ENCODE data around the gene PEX6.
"Not testable (repeated sequence)": the region's sequence is repeated elsewhere in the genome, so short reads cannot be mapped to it uniquely, and the experiment has no call there.

The PEX6 gene

GRCh38 chr6:42978839-42979522, at the start of gene PEX6:
TSS of gene PEX6 (minus strand) at chr6:42979181. CDS start at chr6:42979150, 31 bp downstream.
- DNase-seq (ENCODE audit: low spot score), result peak; percentile 73

DNA sequence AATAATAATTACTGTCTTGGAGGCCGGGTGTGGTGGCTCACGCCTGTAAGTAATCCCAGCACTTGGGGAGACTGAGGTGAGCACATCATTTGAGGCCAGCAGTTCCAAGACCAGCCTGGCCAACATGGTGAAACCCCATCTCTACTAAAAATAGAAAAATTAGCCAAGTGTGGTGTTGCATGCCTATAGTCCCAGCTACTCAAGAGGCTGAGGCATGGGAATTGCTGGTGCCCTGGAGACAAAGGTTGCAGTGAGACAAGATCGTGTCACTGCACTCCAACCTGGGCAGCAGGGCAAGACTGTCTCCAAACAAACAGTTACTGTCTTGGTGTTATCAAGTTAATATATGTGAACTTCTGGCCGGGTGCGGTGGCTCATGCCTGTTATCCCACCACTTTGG, 47.4 kb upstream of the PEX6 start:
- no peak for DNase-seq (ENCODE audit: low spot score)

DNA sequence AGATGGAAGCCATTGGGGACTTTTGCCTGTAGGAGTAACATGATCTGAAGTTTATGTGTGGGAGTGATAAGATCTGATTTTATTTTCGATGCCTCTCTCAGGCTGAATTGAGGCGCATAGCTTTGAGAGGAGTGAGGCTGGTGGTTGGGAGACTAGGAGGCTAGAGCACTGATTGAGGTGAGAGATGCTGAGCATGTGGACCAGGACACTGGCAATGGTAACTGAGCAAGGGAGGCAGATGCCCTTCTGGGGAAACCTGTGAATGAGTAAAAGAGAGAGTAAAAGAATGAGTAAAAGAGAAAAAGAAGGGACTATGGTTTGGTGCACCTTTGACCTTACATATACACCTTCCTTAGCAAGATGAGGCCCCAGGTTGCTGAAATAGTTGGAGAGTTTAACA, 45.5 kb upstream of the PEX6 start:
- DNase-seq (ENCODE audit: low spot score), result no peak

DNA sequence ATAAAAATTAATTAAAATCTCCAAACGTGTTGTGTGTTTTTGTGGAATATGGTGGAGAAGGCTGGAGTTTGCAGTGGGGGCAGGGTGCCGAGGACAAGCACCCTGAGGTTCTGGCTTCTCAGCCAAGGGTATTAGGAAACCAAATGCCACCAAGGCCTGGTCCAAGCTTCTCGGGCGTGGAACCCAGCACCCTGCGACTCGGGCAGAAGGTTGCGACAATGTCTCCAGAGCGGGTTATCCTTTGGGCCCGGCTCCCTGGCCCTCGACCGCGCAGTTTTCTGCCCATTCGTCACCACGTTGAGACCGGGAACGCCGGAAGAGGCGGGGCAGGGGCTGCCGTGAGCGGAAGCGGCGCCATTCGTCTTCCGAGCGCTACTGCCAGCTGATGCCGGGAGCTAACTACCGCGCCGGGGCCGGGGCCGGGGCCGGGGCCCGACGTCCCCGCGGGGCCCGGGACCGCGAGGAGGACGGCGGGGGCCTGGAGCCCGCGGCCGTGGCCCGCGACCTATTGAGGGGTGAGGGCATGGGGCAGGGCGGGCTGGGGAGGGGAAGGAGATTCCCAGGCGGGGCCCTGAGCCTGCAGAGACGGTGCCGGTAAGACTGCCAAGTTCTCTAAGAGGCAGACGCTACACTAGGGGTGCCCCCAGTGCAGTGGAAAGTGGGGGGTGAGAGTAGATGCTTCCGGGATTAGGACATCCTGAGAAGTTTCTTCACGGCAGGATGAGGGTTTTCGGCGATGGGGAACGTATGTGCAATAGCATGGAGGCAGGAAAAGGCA, 42.5 kb upstream of the PEX6 start, which contains the start of gene RRP36:
Gene RRP36, plus strand, starts transcription at position 354 of the 778 bp plus-strand sequence. Its CDS starts 32 bp downstream, at position 386.
- DNase-seq (ENCODE audit: low spot score), result peak; percentile 56

DNA sequence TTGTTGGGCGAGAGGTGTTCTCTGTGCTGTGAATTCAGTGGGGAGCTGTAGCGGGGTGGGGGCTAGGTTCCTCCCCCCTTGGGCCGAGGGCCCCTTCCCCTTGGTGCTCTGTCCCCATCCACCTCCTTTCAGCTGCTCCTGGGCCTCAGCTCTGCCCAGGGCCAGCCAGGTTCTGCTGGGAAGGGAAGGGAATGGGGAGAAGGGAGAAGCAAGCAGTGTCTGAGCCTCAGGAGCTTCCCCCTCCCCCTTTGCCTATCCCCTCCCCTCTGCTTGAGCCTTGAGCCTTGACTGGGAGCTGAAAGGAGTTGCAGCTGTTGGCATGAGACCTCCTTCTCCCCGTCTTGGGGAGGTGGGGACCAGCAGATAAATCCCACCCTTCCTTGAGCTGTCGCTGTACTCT, 41.9 kb upstream of the PEX6 start:
- DNase-seq (ENCODE audit: low spot score), result no peak

DNA sequence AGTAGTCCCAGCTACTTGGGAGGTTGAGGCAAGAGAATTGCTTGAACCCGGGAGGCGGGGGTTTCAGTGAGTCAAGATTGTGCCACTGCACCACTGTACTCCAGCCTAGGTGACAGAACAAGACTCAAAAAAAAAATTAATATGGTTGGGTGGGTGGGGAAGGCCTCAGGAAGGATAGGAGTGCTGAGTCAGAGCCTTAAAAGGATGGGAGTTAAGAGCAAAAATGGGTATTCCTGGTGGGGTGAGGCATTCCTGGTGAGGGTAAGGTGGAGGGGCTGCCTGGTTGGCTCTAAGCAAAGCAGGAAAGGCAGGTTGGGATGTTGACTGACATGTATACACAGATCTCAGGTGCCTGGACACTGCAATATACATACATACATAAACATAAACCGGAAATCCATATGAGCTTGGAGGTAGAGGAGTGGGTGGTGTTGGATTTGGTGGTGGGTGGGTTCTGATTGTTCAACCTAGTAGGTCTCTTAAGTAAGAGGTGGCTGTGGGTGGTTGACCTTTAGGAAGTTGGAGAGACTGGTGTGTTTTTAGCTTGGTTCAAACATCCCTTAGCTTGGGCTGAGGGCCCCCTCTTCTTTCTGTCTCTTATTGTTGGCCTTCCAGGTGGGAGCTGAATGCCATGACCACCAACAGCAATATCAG, 41.2 kb upstream of the PEX6 start:
- DNase-seq (ENCODE audit: low spot score), result no peak

GRCh38 chr6:43019152-43019551, 40.2 kb upstream of the PEX6 start:
- DNase-seq (ENCODE audit: low spot score), result no peak

- DNase-seq (ENCODE audit: low spot score), result no peak
Observed at GRCh38 chr6:43016943-43017334, 38.0 kb upstream of the PEX6 start.

- DNase-seq (ENCODE audit: low spot score), result no peak
Observed at GRCh38 chr6:43016176-43016942, 37.4 kb upstream of the PEX6 start.

- no peak for DNase-seq (ENCODE audit: low spot score)
Observed at GRCh38 chr6:43014434-43014909, 35.5 kb upstream of the PEX6 start.

GRCh38 chr6:43013843-43014433, 35.0 kb upstream of the PEX6 start, which contains the start of the genes KLHDC3 and MEA1:
TSS of gene KLHDC3 (plus strand) at chr6:43014249. CDS start at chr6:43017193, 2,944 bp downstream.
TSS of gene MEA1 (minus strand) at chr6:43013946. CDS start at chr6:43013813, 133 bp downstream.
- peak; percentile 100 for DNase-seq (ENCODE audit: low spot score)

DNA sequence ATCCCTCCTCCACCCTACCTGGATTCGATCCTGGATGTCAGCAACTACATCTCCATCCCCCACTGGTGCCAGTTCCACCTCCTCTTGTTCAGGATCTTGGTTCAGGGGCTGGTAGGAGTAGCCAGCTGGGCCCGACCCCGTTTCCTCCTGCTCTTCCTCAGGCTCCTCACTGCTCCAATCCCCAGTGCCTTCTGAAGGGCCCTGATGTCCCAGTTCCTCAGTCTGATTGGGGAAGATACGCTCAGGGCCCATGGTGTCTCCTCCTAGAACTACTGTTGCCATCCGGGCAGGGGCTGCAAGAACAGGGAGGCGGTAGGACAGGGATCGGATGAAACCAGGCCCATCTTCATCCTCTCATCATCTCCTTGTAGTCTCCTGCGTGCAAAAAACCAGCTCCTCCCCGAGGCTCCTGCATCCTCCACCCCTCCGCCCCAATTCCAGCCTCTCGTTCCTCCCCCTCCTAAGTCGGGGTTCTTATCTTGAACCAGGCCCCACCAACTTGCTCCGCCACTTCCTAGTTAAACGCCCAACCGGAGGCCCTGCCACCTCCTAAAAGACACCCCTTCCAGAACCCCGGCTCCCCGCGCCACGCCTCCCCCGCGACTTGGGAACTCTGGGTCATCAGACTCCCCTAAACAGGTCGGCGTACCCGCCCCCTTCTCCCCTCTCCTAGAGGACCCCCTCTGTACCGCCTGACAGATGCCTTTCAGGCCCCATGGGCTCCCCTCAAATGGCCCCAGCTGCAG, 34.3 kb upstream of the PEX6 start:
- no peak for DNase-seq (ENCODE audit: low spot score)

- no peak for DNase-seq (ENCODE audit: low spot score)
Observed at GRCh38 chr6:43012364-43012763, 33.4 kb upstream of the PEX6 start.

GRCh38 chr6:43011207-43011606, 32.2 kb upstream of the PEX6 start:
- DNase-seq (ENCODE audit: low spot score), result no peak

- DNase-seq (ENCODE audit: low spot score), result no peak
Observed at GRCh38 chr6:43009124-43009523, 30.1 kb upstream of the PEX6 start.

GRCh38 chr6:43007126-43007525, 28.1 kb upstream of the PEX6 start:
- no peak for DNase-seq (ENCODE audit: low spot score)

GRCh38 chr6:43006251-43006650, 27.3 kb upstream of the PEX6 start:
- no peak for DNase-seq (ENCODE audit: low spot score)

DNA sequence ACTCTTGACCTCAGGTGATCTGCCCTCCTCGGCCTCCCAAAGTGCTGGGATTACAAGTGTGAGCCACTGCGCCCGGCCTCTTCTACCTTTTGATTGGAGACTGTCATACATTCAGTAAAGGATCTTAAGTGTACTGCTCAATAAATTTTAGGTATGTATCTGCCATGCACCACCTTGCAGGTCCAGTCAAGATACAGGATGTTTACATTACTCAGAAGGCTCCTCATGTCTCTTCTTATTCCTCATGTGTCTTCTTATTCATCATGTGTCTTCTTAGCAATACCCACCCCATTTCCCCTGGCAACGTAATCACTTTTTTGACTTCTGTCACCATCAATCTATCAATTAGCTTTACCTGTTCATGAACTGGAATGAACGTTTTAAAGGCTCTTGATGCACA, 26.9 kb upstream of the PEX6 start:
- DNase-seq (ENCODE audit: low spot score), result no peak

GRCh38 chr6:43001843-43002242, 22.9 kb upstream of the PEX6 start:
- DNase-seq (ENCODE audit: low spot score), result no peak

DNA sequence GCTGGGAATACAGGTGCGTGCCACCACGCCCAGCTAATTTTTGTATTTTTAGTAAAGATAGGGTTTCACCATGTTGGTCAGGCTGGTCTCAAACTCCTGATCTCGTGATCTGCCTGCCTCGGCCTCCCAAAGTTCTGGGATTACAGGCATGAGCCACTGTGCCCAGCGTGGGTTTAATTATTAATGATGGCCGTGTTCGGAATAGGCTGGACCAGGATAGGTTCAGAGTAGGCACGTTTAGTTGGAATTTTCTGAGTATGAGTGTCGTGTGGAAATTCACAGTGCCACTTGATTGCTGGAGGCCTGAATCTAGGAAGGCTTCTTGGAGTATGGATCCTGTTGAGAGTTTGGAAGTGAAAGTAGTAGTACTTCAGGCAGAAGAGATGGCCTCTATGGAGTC, 19.2 kb upstream of the PEX6 start:
- not testable (repeated sequence) for DNase-seq (ENCODE audit: low spot score)

DNA sequence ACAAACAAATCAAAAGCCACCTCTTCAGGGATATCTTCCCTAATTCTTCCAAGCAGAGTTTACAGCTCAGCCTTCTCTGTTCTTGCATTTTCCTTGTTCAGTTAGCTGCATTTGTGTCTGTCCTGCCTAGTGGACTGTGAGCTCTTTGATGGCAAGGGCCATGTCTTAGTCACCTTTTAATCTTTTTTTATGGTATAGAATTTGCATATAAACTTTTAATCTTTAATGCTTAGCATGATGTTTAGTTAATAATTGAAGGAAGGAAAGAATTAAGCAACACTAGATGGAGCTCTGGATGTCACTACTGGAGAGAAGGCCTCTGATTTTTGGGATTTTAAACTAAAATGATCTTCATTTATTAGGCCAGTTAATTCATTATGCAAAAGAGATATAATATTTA, 17.5 kb upstream of the PEX6 start:
- DNase-seq (ENCODE audit: low spot score), result no peak

All from pons (tissue), 1 donor.